Urothelium cell line (cell line): ENCODE data around the gene SKI.

Source experiments
- DNase-seq: peaks from one replicate; pipeline ENCODE4 v3.0.0; 2011; ENCODE audit warnings: low spot score, mixed read lengths
- FAIRE-seq: peaks from 2 replicates; lab custom pipeline; 2011; peaks lifted over from hg19 to GRCh38; lab: Jason Lieb, UNC

SKI gene

GRCh38 chr1:2208309-2209239, 19.5 kb upstream of the SKI start:
- peak; percentile 26 for DNase-seq
- no peak for FAIRE-seq

GRCh38 chr1:2209400-2210083, 18.6 kb upstream of the SKI start:
- FAIRE-seq (no peak), DNase-seq (no peak)

- FAIRE-seq (no peak), DNase-seq (no peak)
Observed at GRCh38 chr1:2210084-2210653, 17.9 kb upstream of the SKI start.

- no peak for FAIRE-seq
- no peak for DNase-seq
Observed at GRCh38 chr1:2210786-2211185, 17.3 kb upstream of the SKI start.

GRCh38 chr1:2212274-2212531, 15.9 kb upstream of the SKI start:
- no peak for DNase-seq
- FAIRE-seq, result no peak

GRCh38 chr1:2212532-2213491, 15.3 kb upstream of the SKI start:
- FAIRE-seq, result no peak
- peak; percentile 84 for DNase-seq

- DNase-seq (no peak), FAIRE-seq (no peak)
Observed at GRCh38 chr1:2213576-2214505, 14.3 kb upstream of the SKI start.

GRCh38 chr1:2214541-2215241, 13.4 kb upstream of the SKI start:
- DNase-seq, result no peak
- FAIRE-seq, result no peak

- no peak for DNase-seq
- no peak for FAIRE-seq
Observed at GRCh38 chr1:2215329-2215728, 12.8 kb upstream of the SKI start.

- DNase-seq (no peak), FAIRE-seq (no peak)
Observed at GRCh38 chr1:2215909-2216766, 12.0 kb upstream of the SKI start.

GRCh38 chr1:2216767-2217058, 11.4 kb upstream of the SKI start:
- FAIRE-seq, result no peak
- no peak for DNase-seq

- DNase-seq, result no peak
- FAIRE-seq, result no peak
Observed at GRCh38 chr1:2221271-2221670, 6.8 kb upstream of the SKI start.

- FAIRE-seq (no peak), DNase-seq (no peak)
Observed at GRCh38 chr1:2224170-2224584, 3.9 kb upstream of the SKI start.

- DNase-seq (no peak), FAIRE-seq (no peak)
Observed at GRCh38 chr1:2224631-2225428, 3.3 kb upstream of the SKI start.

GRCh38 chr1:2226525-2227345, 1.4 kb upstream of the SKI start:
- FAIRE-seq (no peak), DNase-seq (peak; percentile 24)

- DNase-seq (peak; percentile 96), FAIRE-seq (peak; percentile 92)
Observed at GRCh38 chr1:2227346-2228156, 568 bp upstream of the SKI start.
